Neural cell (in vitro differentiated cells): Measurements from ENCODE around the gene KRABD2.

Experiments used
- H2AFZ ChIP-seq: fragments of 200-600, 300-800 bp; sonication (generic), shearing (Covaris generic); 2 replicates; pipeline ENCODE4 v1.6.0; 2014; ENCODE audit warnings: low read depth, mild to moderate bottlenecking, antibody characterized with exemption, low read length, moderate library complexity
- H3F3A ChIP-seq: fragments of 200-600 bp; shearing (Covaris generic); 2 replicates; pipeline ENCODE4 v1.6.1; 2016; ENCODE audit warnings: mild to moderate bottlenecking, moderate library complexity, mixed read lengths, antibody characterized with exemption, low read length; ENCODE audit not compliant: insufficient read depth, poor library complexity, severe bottlenecking
- H3K27ac ChIP-seq: fragments of 200-600, 300-800 bp; sonication (generic), shearing (Covaris generic); 2 replicates; pipeline ENCODE4 v1.5.1; 2014; ENCODE audit warnings: mild to moderate bottlenecking, low read length, moderate library complexity
- H3K27me3 ChIP-seq: fragments of 300-800, 200-600 bp; sonication (generic), shearing (Covaris generic); 2 replicates; pipeline ENCODE4 v1.6.0; 2014; ENCODE audit warnings: mild to moderate bottlenecking, low read depth, low read length, moderate library complexity; ENCODE audit not compliant: insufficient read depth
- H3K36me3 ChIP-seq: fragments of 300-800, 200-600 bp; sonication (generic), shearing (Covaris generic); 2 replicates; pipeline ENCODE4 v1.5.1; 2014; ENCODE audit warnings: mild to moderate bottlenecking, antibody characterized with exemption, low read length, moderate library complexity; ENCODE audit not compliant: insufficient read depth
- H3K4me2 ChIP-seq: fragments of 300-800, 200-600 bp; sonication (generic), shearing (Covaris generic); 2 replicates; pipeline ENCODE4 v1.6.0; 2014; ENCODE audit warnings: mild to moderate bottlenecking, low read length
- H3K4me3 ChIP-seq: fragments of 300-800, 200-600 bp; sonication (generic), shearing (Covaris generic); 2 replicates; pipeline ENCODE4 v1.5.1; 2014; ENCODE audit warnings: mild to moderate bottlenecking, low read length, moderate library complexity
- H3K79me2 ChIP-seq: fragments of 200-600 bp; shearing (Covaris generic); replicated peaks from 2 replicates; pipeline ENCODE4 v1.6.0; 2014; ENCODE audit warnings: mild to moderate bottlenecking, low read length, moderate library complexity; ENCODE audit not compliant: insufficient read depth
- H3K9ac ChIP-seq: fragments of 300-800, 200-600 bp; sonication (generic), shearing (Covaris generic); 2 replicates; pipeline ENCODE4 v1.6.1; 2016; ENCODE audit warnings: mild to moderate bottlenecking, low read length, mixed read lengths
- H3K9me2 ChIP-seq: fragments of 200-600 bp; shearing (Covaris generic); 2 replicates; pipeline ENCODE4 v1.6.1; 2016; ENCODE audit warnings: mild to moderate bottlenecking, low read length, mixed read lengths; ENCODE audit not compliant: insufficient read depth
- H3K9me3 ChIP-seq: fragments of 200-600, 300-800 bp; sonication (generic), shearing (Covaris generic); 2 replicates; pipeline ENCODE4 v1.6.1; 2016; ENCODE audit warnings: mild to moderate bottlenecking, mixed run types, low read length, moderate library complexity, mixed read lengths
- H4K20me1 ChIP-seq: fragments of 200-600 bp; shearing (Covaris generic); 2 replicates; pipeline ENCODE4 v1.6.1; 2016; ENCODE audit warnings: mild to moderate bottlenecking, mixed run types; ENCODE audit not compliant: insufficient read depth
- EP300 ChIP-seq: fragments of 450-650 bp; conservative IDR thresholded peaks from 2 replicates; pipeline ENCODE4 v1.6.1; 2014; ENCODE audit warnings: antibody characterized with exemption, mild to moderate bottlenecking, moderate library complexity; ENCODE audit not compliant: poor library complexity, severe bottlenecking
- EZH2 ChIP-seq: fragments of 200-600, 300-800 bp; shearing (Covaris generic), sonication (generic); IDR thresholded peaks from 2 replicates; pipeline ENCODE4 v1.6.1; 2014; ENCODE audit warnings: antibody characterized with exemption, low read length, borderline replicate concordance, mild to moderate bottlenecking; ENCODE audit not compliant: insufficient read depth, poor library complexity, severe bottlenecking
- MXI1 ChIP-seq: fragments of 450-650 bp; conservative IDR thresholded peaks from 2 replicates; pipeline ENCODE4 v1.6.1; 2014; ENCODE audit warnings: antibody characterized with exemption, mild to moderate bottlenecking; ENCODE audit not compliant: poor library complexity, severe bottlenecking
- POLR2AphosphoS5 ChIP-seq: IDR thresholded peaks from 2 replicates; pipeline ENCODE4 v1.6.1; 2012
- RAD21 ChIP-seq: fragments of 450-650 bp; conservative IDR thresholded peaks from 2 replicates; pipeline ENCODE4 v1.6.1; 2014; ENCODE audit warnings: antibody characterized with exemption, mild to moderate bottlenecking, moderate library complexity
- REST ChIP-seq: IDR thresholded peaks from 2 replicates; pipeline ENCODE4 v1.6.1; 2012; ENCODE audit warnings: borderline replicate concordance
- SMC3 ChIP-seq: fragments of 450-650 bp; conservative IDR thresholded peaks from 2 replicates; pipeline ENCODE4 v1.6.1; 2014; ENCODE audit warnings: antibody characterized with exemption, mild to moderate bottlenecking, moderate library complexity; ENCODE audit not compliant: poor library complexity
- TAF1 ChIP-seq: IDR thresholded peaks from 2 replicates; pipeline ENCODE4 v1.6.1; 2012; ENCODE audit warnings: low read depth
- TF ChIP-seq, protein P1 (sequence below): fragments of 450-650 bp; IDR thresholded peaks from 2 replicates; pipeline ENCODE4 v1.5.1; 2014; ENCODE audit warnings: antibody characterized with exemption, mild to moderate bottlenecking, moderate library complexity; ENCODE audit not compliant: poor library complexity, severe bottlenecking

KRABD2 gene

GRCh38 chr17:8357910-8358309 is 18.6 kb downstream of the KRABD2 start:
- no peaks in the 10 kb centered on the region for H3K79me2 ChIP-seq
- no peaks in the 10 kb centered on the region for H3F3A ChIP-seq
- no peak overlapping the region for H3K4me2 ChIP-seq
- H3K4me3 ChIP-seq: no peak overlapping the region
- H3K9me3 ChIP-seq: no peaks in the 10 kb centered on the region
- no peak overlapping the region for H3K9ac ChIP-seq
- TF ChIP-seq RAD21 (no peak), TAF1 (no peak), MXI1 (no peak), POLR2AphosphoS5 (no peak), EP300 (no peak), EZH2 (no peak), SMC3 (no peak), REST (no peak)
- TF ChIP-seq, protein P1, sequence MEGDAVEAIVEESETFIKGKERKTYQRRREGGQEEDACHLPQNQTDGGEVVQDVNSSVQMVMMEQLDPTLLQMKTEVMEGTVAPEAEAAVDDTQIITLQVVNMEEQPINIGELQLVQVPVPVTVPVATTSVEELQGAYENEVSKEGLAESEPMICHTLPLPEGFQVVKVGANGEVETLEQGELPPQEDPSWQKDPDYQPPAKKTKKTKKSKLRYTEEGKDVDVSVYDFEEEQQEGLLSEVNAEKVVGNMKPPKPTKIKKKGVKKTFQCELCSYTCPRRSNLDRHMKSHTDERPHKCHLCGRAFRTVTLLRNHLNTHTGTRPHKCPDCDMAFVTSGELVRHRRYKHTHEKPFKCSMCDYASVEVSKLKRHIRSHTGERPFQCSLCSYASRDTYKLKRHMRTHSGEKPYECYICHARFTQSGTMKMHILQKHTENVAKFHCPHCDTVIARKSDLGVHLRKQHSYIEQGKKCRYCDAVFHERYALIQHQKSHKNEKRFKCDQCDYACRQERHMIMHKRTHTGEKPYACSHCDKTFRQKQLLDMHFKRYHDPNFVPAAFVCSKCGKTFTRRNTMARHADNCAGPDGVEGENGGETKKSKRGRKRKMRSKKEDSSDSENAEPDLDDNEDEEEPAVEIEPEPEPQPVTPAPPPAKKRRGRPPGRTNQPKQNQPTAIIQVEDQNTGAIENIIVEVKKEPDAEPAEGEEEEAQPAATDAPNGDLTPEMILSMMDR: no peak
- no peaks in the 10 kb centered on the region for H4K20me1 ChIP-seq
- H3K36me3 ChIP-seq: no peaks in the 10 kb centered on the region
- H3K27me3 ChIP-seq: no peaks in the 10 kb centered on the region
- H3K9me2 ChIP-seq: no peaks in the 10 kb centered on the region
- H3K27ac ChIP-seq: no peak overlapping the region
- H2AFZ ChIP-seq: no peak overlapping the region

GRCh38 chr17:8354236-8354635 is 22.3 kb downstream of the KRABD2 start:
- Histone ChIP-seq H3K4me3 (no peak overlapping the region), H3K9me3 (no peaks in the 10 kb centered on the region), H3K4me2 (no peak overlapping the region), H4K20me1 (no peaks in the 10 kb centered on the region), H3K36me3 (no peaks in the 10 kb centered on the region), H3K9ac (no peak overlapping the region), H2AFZ (no peak overlapping the region), H3K9me2 (no peaks in the 10 kb centered on the region), H3F3A (no peaks in the 10 kb centered on the region), H3K27me3 (no peaks in the 10 kb centered on the region), H3K27ac (no peak overlapping the region), H3K79me2 (no peaks in the 10 kb centered on the region)
- TF ChIP-seq SMC3 (no peak), TAF1 (no peak), REST (no peak)
